GM18861 (cell line): ENCODE results near the gene TANC1.

Experiments used
- ATAC-seq: cut with Tn5 transposase; IDR thresholded peaks from one replicate; pipeline ENCODE4 v1.9.1; 2021; ENCODE audit not compliant: unreplicated experiment

The TANC1 gene

GRCh38 chr2:159211447-159212396, 243.3 kb downstream of the TANC1 start:
- ATAC-seq = no peak

- ATAC-seq = no peak
Observed at GRCh38 chr2:159213296-159213695, 244.9 kb downstream of the TANC1 start.

- ATAC-seq = no peak
Observed at GRCh38 chr2:159214325-159214865, 246.0 kb downstream of the TANC1 start.

- ATAC-seq = no peak
Observed at GRCh38 chr2:159215116-159215515, 246.7 kb downstream of the TANC1 start.

GRCh38 chr2:159217676-159218075, 249.2 kb downstream of the TANC1 start:
- no peak for ATAC-seq

GRCh38 chr2:159218389-159218788, 249.9 kb downstream of the TANC1 start:
- no peak for ATAC-seq

GRCh38 chr2:159219394-159219998, 251.1 kb downstream of the TANC1 start:
- ATAC-seq = no peak

GRCh38 chr2:159224061-159224813, 255.8 kb downstream of the TANC1 start:
- no peak for ATAC-seq

GRCh38 chr2:159225025-159226016, 256.9 kb downstream of the TANC1 start:
- no peak for ATAC-seq

GRCh38 chr2:159226059-159226461, 257.6 kb downstream of the TANC1 start:
- no peak for ATAC-seq

GRCh38 chr2:159226608-159227385, 258.4 kb downstream of the TANC1 start:
- no peak for ATAC-seq

GRCh38 chr2:159227467-159227866, 259.0 kb downstream of the TANC1 start:
- no peak for ATAC-seq

- no peak for ATAC-seq
Observed at GRCh38 chr2:159228081-159228581, 259.7 kb downstream of the TANC1 start.

- ATAC-seq = no peak
Observed at GRCh38 chr2:159229476-159230144, 261.2 kb downstream of the TANC1 start.

GRCh38 chr2:159230145-159230877, 261.9 kb downstream of the TANC1 start:
- no peak for ATAC-seq

- no peak for ATAC-seq
Observed at GRCh38 chr2:159232456-159233170, 264.2 kb downstream of the TANC1 start.

- no peak for ATAC-seq
Observed at GRCh38 chr2:159234868-159235267, 266.4 kb downstream of the TANC1 start.
